ENCODE data around the gene EMC7.

DNA sequence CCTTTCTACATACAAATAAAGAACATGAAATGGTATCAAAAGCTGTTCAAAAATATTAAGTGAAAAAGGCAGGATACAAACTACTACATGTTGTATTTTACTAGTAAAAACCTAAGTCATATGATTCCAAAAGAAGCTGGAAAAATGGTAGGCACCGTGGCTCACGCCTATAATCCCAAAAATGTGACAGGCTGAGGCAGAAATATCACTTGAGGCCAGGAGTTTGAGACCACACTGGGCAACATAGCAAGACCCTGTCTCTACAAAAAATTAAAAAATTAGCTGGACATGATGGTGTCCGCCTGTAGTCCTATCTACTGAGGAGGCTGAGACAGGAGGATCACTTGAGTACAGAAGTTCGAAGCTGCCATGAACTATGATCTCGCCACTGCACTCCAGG is 1.7 kb downstream of the EMC7 start:
- TF ChIP-seq, protein P1, sequence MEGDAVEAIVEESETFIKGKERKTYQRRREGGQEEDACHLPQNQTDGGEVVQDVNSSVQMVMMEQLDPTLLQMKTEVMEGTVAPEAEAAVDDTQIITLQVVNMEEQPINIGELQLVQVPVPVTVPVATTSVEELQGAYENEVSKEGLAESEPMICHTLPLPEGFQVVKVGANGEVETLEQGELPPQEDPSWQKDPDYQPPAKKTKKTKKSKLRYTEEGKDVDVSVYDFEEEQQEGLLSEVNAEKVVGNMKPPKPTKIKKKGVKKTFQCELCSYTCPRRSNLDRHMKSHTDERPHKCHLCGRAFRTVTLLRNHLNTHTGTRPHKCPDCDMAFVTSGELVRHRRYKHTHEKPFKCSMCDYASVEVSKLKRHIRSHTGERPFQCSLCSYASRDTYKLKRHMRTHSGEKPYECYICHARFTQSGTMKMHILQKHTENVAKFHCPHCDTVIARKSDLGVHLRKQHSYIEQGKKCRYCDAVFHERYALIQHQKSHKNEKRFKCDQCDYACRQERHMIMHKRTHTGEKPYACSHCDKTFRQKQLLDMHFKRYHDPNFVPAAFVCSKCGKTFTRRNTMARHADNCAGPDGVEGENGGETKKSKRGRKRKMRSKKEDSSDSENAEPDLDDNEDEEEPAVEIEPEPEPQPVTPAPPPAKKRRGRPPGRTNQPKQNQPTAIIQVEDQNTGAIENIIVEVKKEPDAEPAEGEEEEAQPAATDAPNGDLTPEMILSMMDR (IDR thresholded peaks at IDR 0.05) = no peak
- TF ChIP-seq POLR2A (IDR thresholded peaks at IDR 0.05) = no peak
